GM12891 (cell line): Measurements from ENCODE around the gene ASXL1.

ENCODE experiments used
- PAX5 ChIP-seq: IDR thresholded peaks from 2 replicates; pipeline ENCODE4 v1.6.1; 2011; ENCODE audit warnings: low read length, moderate library complexity, mild to moderate bottlenecking; ENCODE audit not compliant: insufficient read depth, severe bottlenecking
- POLR2A ChIP-seq: IDR thresholded peaks from 2 replicates; pipeline ENCODE4 v1.6.1; 2011; ENCODE audit warnings: low read depth, low read length, control low read depth
- POLR2AphosphoS5 ChIP-seq: IDR thresholded peaks from 2 replicates; pipeline ENCODE4 v1.6.1; 2011; ENCODE audit warnings: low read depth, low read length, control low read depth
- POU2F2 ChIP-seq: IDR thresholded peaks from 2 replicates; pipeline ENCODE4 v1.6.1; 2011; ENCODE audit warnings: low read depth, mild to moderate bottlenecking, control low read depth, low read length, moderate library complexity
- SPI1 ChIP-seq: IDR thresholded peaks from 2 replicates; pipeline ENCODE4 v1.6.1; 2011; ENCODE audit warnings: low read depth, low read length, control low read depth
- TAF1 ChIP-seq: IDR thresholded peaks from 2 replicates; pipeline ENCODE4 v1.6.1; 2011; ENCODE audit warnings: low read depth, low read length, control low read depth

GRCh38 chr20:32370897-32371296, 12.8 kb downstream of the ASXL1 start:
- TF ChIP-seq SPI1 (no peak), POLR2A (no peak), TAF1 (no peak), POLR2AphosphoS5 (no peak), POU2F2 (no peak), PAX5 (no peak)
